Mammary epithelial cell (primary cell): ENCODE data around the gene PCDH15.

ENCODE experiments used
- CTCF ChIP-seq, 2 donors: IDR thresholded peaks in 1 of 2; conservative IDR thresholded peaks in 1 of 2; 2 replicates each; pipeline ENCODE4 v1.5.1; 2011 to 2012; ENCODE audit warnings: inconsistent platforms in 2 of 2, low read length in 2 of 2, mild to moderate bottlenecking in 2 of 2, control low read depth in 1 of 2, low read depth in 1 of 2; ENCODE audit not compliant: insufficient read depth in 1 of 2; ENCODE audit errors: extremely low read depth in 1 of 2
- EZH2 ChIP-seq: IDR thresholded peaks from 2 replicates; pipeline ENCODE4 v1.6.1; 2012; ENCODE audit warnings: low read length, inconsistent platforms, borderline replicate concordance

GRCh38 chr10:54708591-54708990, 92.4 kb downstream of the PCDH15 start:
- TF ChIP-seq CTCF (conservative IDR thresholded peaks at IDR 0.05 in 1 of 2, IDR thresholded peaks at IDR 0.05 in 1 of 2; ENCODE audit: extremely low read depth in 1 of 2, insufficient read depth in 1 of 2, low read depth in 1 of 2, low read length in 2 of 2) (no peak), EZH2 (no peak)
